GM23338 (cell line): Measurements from ENCODE around the gene HNF4A. TPM values are rescaled to one million over a fixed set of nuclear protein-coding genes. Genes with fewer than 3 reads are reported as not detected.

Experiments used
- ATAC-seq: fragments of 200-7000 bp; cut with Tn5 transposase; 3 replicates; pipeline ENCODE4 v1.9.1; 2020
- DNase-seq: peaks from one replicate; pipeline ENCODE4 v3.0.0-alpha.2; 2015; ENCODE audit warnings: low spot score
- H2AFZ ChIP-seq: fragments of 200-600 bp; sonication (generic); 2 replicates; pipeline ENCODE4 v1.8.0; 2016; ENCODE audit warnings: antibody characterized with exemption, mild to moderate bottlenecking, moderate library complexity
- H3F3A ChIP-seq: fragments of 200-600 bp; sonication (generic); replicated peaks from 2 replicates; pipeline ENCODE4 v1.8.0; 2017; ENCODE audit warnings: antibody characterized with exemption, mixed run types, low read depth
- H3K27ac ChIP-seq: fragments of 200-600 bp; sonication (generic); 2 replicates; pipeline ENCODE4 v1.6.1; 2016; ENCODE audit warnings: low read depth
- H3K27me3 ChIP-seq: fragments of 200-600 bp; sonication (generic); 2 replicates; pipeline ENCODE4 v1.8.0; 2016; ENCODE audit warnings: mild to moderate bottlenecking, mixed run types, moderate library complexity; ENCODE audit not compliant: insufficient read depth
- H3K36me3 ChIP-seq: fragments of 200-600 bp; sonication (generic); 2 replicates; pipeline ENCODE4 v1.8.0; 2016; ENCODE audit warnings: mild to moderate bottlenecking; ENCODE audit not compliant: insufficient read depth
- H3K4me1 ChIP-seq: fragments of 200-600 bp; sonication (generic); 2 replicates; pipeline ENCODE4 v1.8.0; 2016; ENCODE audit warnings: mild to moderate bottlenecking, moderate library complexity; ENCODE audit not compliant: insufficient read depth
- H3K4me2 ChIP-seq: fragments of 200-600 bp; sonication (generic); 2 replicates; pipeline ENCODE4 v1.7.1; 2017; ENCODE audit warnings: mixed run types
- H3K4me3 ChIP-seq: fragments of 200-600 bp; sonication (generic); 2 replicates; pipeline ENCODE4 v1.6.1; 2016; ENCODE audit warnings: mixed run types
- H3K79me2 ChIP-seq: fragments of 200-600 bp; sonication (generic); replicated peaks from 2 replicates; pipeline ENCODE4 v1.8.0; 2017; ENCODE audit warnings: mild to moderate bottlenecking; ENCODE audit not compliant: insufficient read depth
- H3K9me2 ChIP-seq: fragments of 200-600 bp; sonication (generic); 2 replicates; pipeline ENCODE4 v1.8.0; 2017; ENCODE audit not compliant: insufficient read depth
- H4K20me1 ChIP-seq: fragments of 200-600 bp; sonication (generic); replicated peaks from 2 replicates; pipeline ENCODE4 v1.8.0; 2017; ENCODE audit warnings: mild to moderate bottlenecking; ENCODE audit not compliant: insufficient read depth
- H3K27ac Mint-ChIP-seq: 2 replicates; pipeline ENCODE4 v1.8.0; 2020; ENCODE audit warnings: inconsistent platforms, mild to moderate bottlenecking, moderate library complexity, mixed read lengths
- H3K27me3 Mint-ChIP-seq: 3 replicates; pipeline ENCODE4 v1.8.0; 2022; ENCODE audit warnings: low read depth, mild to moderate bottlenecking, moderate library complexity, mixed read lengths, inconsistent platforms; ENCODE audit not compliant: insufficient read depth, poor library complexity
- H3K36me3 Mint-ChIP-seq: 3 replicates; pipeline ENCODE4 v1.8.0; 2021; ENCODE audit warnings: low read depth, mild to moderate bottlenecking, inconsistent platforms, moderate library complexity, mixed read lengths
- H3K4me1 Mint-ChIP-seq: 3 replicates; pipeline ENCODE4 v1.8.0; 2020; ENCODE audit warnings: mild to moderate bottlenecking, inconsistent platforms, mixed read lengths
- H3K4me3 Mint-ChIP-seq: 3 replicates; pipeline ENCODE4 v1.8.0; 2021; ENCODE audit warnings: moderate library complexity, mild to moderate bottlenecking, inconsistent platforms, mixed read lengths
- H3K9me3 Mint-ChIP-seq: 3 replicates; pipeline ENCODE4 v1.8.0; 2020; ENCODE audit warnings: moderate library complexity, mild to moderate bottlenecking, inconsistent platforms, mixed read lengths
- CREB1 ChIP-seq: fragments of 250-450 bp; sonication (Bioruptor Pico); IDR thresholded peaks from 2 replicates; pipeline ENCODE4 v1.5.0; 2020; ENCODE audit warnings: low read depth, mild to moderate bottlenecking, moderate library complexity
- EZH2 ChIP-seq: fragments of 200-600 bp; sonication (generic); IDR thresholded peaks from one replicate; pipeline ENCODE4 v1.8.0; 2017; ENCODE audit warnings: antibody characterized with exemption, mild to moderate bottlenecking, low read depth; ENCODE audit not compliant: unreplicated experiment
- JUNB ChIP-seq: IDR thresholded peaks from one replicate; pipeline ENCODE4 v1.6.1; 2016; ENCODE audit warnings: antibody characterized with exemption; ENCODE audit not compliant: unreplicated experiment
- POLR2AphosphoS5 ChIP-seq: IDR thresholded peaks from 2 replicates; pipeline ENCODE4 v1.6.1; 2016; ENCODE audit warnings: antibody characterized with exemption, low read depth
- polyA plus RNA-seq: library from polyadenylated mRNA; unstranded; fragments of >200 nt; fragmentation: Nextera tagmentation; extraction: Ambion mirVana; gene quantifications from 2 replicates; pipeline ENCODE4 v1.2.1, GENCODE V29; 2016
- total RNA-seq: library from RNA; depleted of rRNA; stranded (reverse); fragments of >200 nt; shearing (Covaris generic); gene quantifications from 2 replicates; pipeline ENCODE4 v1.2.3, GENCODE V29; 2014
- TF ChIP-seq, protein P1 (sequence below), 2 experiments: fragments of 200-600 bp in 1 of 2; sonication (generic) in 1 of 2; conservative IDR thresholded peaks; 2 replicates each; pipeline versions ENCODE4 v1.5.1 to v1.6.1; 2016 to 2017; ENCODE audit warnings: antibody characterized with exemption in 2 of 2, low read depth in 2 of 2, mild to moderate bottlenecking in 2 of 2, moderate library complexity in 1 of 2

The HNF4A gene
- total and polyA plus RNA-seq, 2 experiments from 2014 or later = not detected

DNA sequence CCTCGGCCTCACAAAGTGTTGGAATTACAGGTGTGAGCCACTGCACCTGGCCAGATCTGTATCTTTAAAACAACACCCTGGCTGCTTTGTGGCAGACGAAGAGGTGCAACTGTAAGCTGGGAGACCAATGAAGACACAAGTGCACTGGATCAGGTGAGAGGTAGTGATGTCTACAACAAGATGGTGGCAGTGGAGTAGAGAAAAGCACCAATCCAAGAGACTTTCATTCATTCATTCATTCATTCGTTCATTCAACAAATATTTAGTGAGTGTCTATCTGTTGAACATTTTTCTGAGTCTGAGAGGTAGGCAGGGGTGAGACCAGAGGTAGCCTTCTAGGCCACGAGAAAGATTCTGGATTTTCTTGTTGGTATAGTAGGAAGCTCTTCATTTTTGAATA is 83.3 kb downstream of the HNF4A start:
- H3K4me3 ChIP-seq = no peak overlapping the region
- no peak for ATAC-seq
- no peaks in the 10 kb centered on the region for H4K20me1 ChIP-seq
- H3K27me3 ChIP-seq = no peaks in the 10 kb centered on the region
- H3F3A ChIP-seq = 0 out of 2 replicates have a peak, but pooled peaks cover 3% of the 10 kb centered on the region
- Mint-ChIP-seq H3K27me3 (peaks cover 9% of the 10 kb centered on the region), H3K27ac (no peak overlapping the region), H3K4me3 (no peak overlapping the region), H3K9me3 (no peaks in the 10 kb centered on the region; the same call in 2 of the 3 replicates), H3K36me3 (no peaks in the 10 kb centered on the region), H3K4me1 (no peaks in the 10 kb centered on the region)
- no peak overlapping the region for H3K4me2 ChIP-seq
- H3K9me2 ChIP-seq = no peaks in the 10 kb centered on the region
- TF ChIP-seq, protein P1, sequence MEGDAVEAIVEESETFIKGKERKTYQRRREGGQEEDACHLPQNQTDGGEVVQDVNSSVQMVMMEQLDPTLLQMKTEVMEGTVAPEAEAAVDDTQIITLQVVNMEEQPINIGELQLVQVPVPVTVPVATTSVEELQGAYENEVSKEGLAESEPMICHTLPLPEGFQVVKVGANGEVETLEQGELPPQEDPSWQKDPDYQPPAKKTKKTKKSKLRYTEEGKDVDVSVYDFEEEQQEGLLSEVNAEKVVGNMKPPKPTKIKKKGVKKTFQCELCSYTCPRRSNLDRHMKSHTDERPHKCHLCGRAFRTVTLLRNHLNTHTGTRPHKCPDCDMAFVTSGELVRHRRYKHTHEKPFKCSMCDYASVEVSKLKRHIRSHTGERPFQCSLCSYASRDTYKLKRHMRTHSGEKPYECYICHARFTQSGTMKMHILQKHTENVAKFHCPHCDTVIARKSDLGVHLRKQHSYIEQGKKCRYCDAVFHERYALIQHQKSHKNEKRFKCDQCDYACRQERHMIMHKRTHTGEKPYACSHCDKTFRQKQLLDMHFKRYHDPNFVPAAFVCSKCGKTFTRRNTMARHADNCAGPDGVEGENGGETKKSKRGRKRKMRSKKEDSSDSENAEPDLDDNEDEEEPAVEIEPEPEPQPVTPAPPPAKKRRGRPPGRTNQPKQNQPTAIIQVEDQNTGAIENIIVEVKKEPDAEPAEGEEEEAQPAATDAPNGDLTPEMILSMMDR (conservative IDR thresholded peaks at IDR 0.05; ENCODE audit: low read depth in 2 of 2) = no peak
- TF ChIP-seq CREB1 (CRISPR knock-in tag) = no peak
- TF ChIP-seq POLR2AphosphoS5 = no peak
- TF ChIP-seq EZH2 = no peak
- no peaks in the 10 kb centered on the region for H3K4me1 ChIP-seq
- no peaks in the 10 kb centered on the region for H3K36me3 ChIP-seq
- H3K27ac ChIP-seq = no peak overlapping the region
- DNase-seq = no peak
- no peaks in the 10 kb centered on the region for H3K79me2 ChIP-seq
- no peak overlapping the region for H2AFZ ChIP-seq

DNA sequence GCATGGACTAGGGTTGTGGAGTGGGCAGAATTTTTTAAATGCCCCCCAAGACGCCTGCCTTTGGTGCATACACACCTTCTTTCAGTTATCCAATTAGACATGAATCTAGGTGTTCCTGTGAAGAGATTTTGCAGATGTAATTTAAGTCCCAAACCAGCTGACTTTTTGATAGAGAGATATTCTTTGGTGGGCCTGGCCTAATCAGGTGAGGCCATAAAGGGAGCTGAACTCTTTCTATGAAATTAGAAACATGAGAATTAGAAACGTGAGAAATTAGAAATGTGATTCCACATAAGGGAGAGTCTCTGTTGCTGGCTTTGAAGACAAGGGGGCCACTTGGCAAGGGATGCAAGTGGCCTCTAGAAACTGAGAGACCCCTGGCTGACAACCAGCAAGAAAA is 83.8 kb downstream of the HNF4A start:
- TF ChIP-seq EZH2 = no peak
- TF ChIP-seq JUNB = no peak
- TF ChIP-seq, protein P1 (conservative IDR thresholded peaks at IDR 0.05; ENCODE audit: low read depth in 2 of 2) = no peak
- no peaks in the 10 kb centered on the region for H3K9me2 ChIP-seq
- H3K79me2 ChIP-seq = no peaks in the 10 kb centered on the region
- H3F3A ChIP-seq = 0 out of 2 replicates have a peak, but pooled peaks cover 3% of the 10 kb centered on the region
- H3K4me3 ChIP-seq = no peak overlapping the region
- H3K4me2 ChIP-seq = no peak overlapping the region
- H3K4me3 Mint-ChIP-seq = no peak overlapping the region
- H3K27ac ChIP-seq = no peak overlapping the region
- peaks cover 9% of the 10 kb centered on the region for H3K27me3 Mint-ChIP-seq
- H2AFZ ChIP-seq = no peak overlapping the region
- H3K36me3 ChIP-seq = no peaks in the 10 kb centered on the region
- no peaks in the 10 kb centered on the region for H3K27me3 ChIP-seq
- no peaks in the 10 kb centered on the region for H3K4me1 Mint-ChIP-seq
- H3K27ac Mint-ChIP-seq = no peak overlapping the region
- no peaks in the 10 kb centered on the region; the same call in 2 of the 3 replicates for H3K9me3 Mint-ChIP-seq
- no peaks in the 10 kb centered on the region for H4K20me1 ChIP-seq
- H3K36me3 Mint-ChIP-seq = no peaks in the 10 kb centered on the region
- ATAC-seq (no peak), DNase-seq (no peak)
- no peaks in the 10 kb centered on the region for H3K4me1 ChIP-seq
